KOPT-K1 (cell line): ENCODE data around the gene NOS1AP.

Source experiments
- H3K27ac ChIP-seq: fragments of 200-600 bp; sonication (generic); 2 replicates; pipeline ENCODE4 v1.5.1; 2016; ENCODE audit warnings: antibody characterized with exemption, mild to moderate bottlenecking, low read depth, low read length; ENCODE audit not compliant: poor library complexity, severe bottlenecking
- H3K36me3 ChIP-seq: fragments of 200-600 bp; sonication (generic); 2 replicates; pipeline ENCODE4 v1.5.1; 2017; ENCODE audit warnings: antibody characterized with exemption, mild to moderate bottlenecking, low read length, moderate library complexity; ENCODE audit not compliant: insufficient read depth
- H3K9me3 ChIP-seq: fragments of 200-600 bp; sonication (generic); 2 replicates; pipeline ENCODE4 v1.5.1; 2017; ENCODE audit warnings: antibody characterized with exemption, low read length, mild to moderate bottlenecking; ENCODE audit not compliant: insufficient read depth, poor library complexity, severe bottlenecking

Gene NOS1AP

GRCh38 chr1:162223488-162223887 lies 154.0 kb downstream of the NOS1AP start:
- Histone ChIP-seq H3K9me3 (no peaks in the 10 kb centered on the region), H3K27ac (no peak overlapping the region), H3K36me3 (no peaks in the 10 kb centered on the region)

GRCh38 chr1:162224267-162224666 lies 154.8 kb downstream of the NOS1AP start:
- H3K27ac ChIP-seq: no peak overlapping the region
- no peaks in the 10 kb centered on the region for H3K36me3 ChIP-seq
- no peaks in the 10 kb centered on the region for H3K9me3 ChIP-seq

GRCh38 chr1:162228586-162228985 lies 159.1 kb downstream of the NOS1AP start:
- H3K36me3 ChIP-seq: no peaks in the 10 kb centered on the region
- H3K9me3 ChIP-seq: no peaks in the 10 kb centered on the region
- no peak overlapping the region for H3K27ac ChIP-seq

- Histone ChIP-seq H3K9me3 (no peaks in the 10 kb centered on the region), H3K27ac (no peak overlapping the region), H3K36me3 (no peaks in the 10 kb centered on the region)
These were observed 160.1 kb downstream of the NOS1AP start for GRCh38 chr1:162229549-162229948.

- H3K9me3 ChIP-seq: no peaks in the 10 kb centered on the region
- no peak overlapping the region for H3K27ac ChIP-seq
- H3K36me3 ChIP-seq: no peaks in the 10 kb centered on the region
These were observed 160.6 kb downstream of the NOS1AP start for GRCh38 chr1:162230096-162230495.

GRCh38 chr1:162230517-162230916 lies 161.0 kb downstream of the NOS1AP start:
- Histone ChIP-seq H3K9me3 (no peaks in the 10 kb centered on the region), H3K36me3 (no peaks in the 10 kb centered on the region), H3K27ac (no peak overlapping the region)

- no peaks in the 10 kb centered on the region for H3K9me3 ChIP-seq
- H3K36me3 ChIP-seq: no peaks in the 10 kb centered on the region
- H3K27ac ChIP-seq: no peak overlapping the region
These were observed 162.7 kb downstream of the NOS1AP start for GRCh38 chr1:162232034-162232711.

GRCh38 chr1:162233066-162233465 lies 163.6 kb downstream of the NOS1AP start:
- Histone ChIP-seq H3K9me3 (no peaks in the 10 kb centered on the region), H3K36me3 (no peaks in the 10 kb centered on the region), H3K27ac (no peak overlapping the region)

GRCh38 chr1:162233937-162234336 lies 164.4 kb downstream of the NOS1AP start:
- no peaks in the 10 kb centered on the region for H3K9me3 ChIP-seq
- H3K36me3 ChIP-seq: no peaks in the 10 kb centered on the region
- H3K27ac ChIP-seq: no peak overlapping the region

GRCh38 chr1:162234571-162234970 lies 165.1 kb downstream of the NOS1AP start:
- no peaks in the 10 kb centered on the region for H3K9me3 ChIP-seq
- no peak overlapping the region for H3K27ac ChIP-seq

GRCh38 chr1:162235241-162235800 lies 165.8 kb downstream of the NOS1AP start:
- H3K36me3 ChIP-seq: no peaks in the 10 kb centered on the region
- H3K9me3 ChIP-seq: no peaks in the 10 kb centered on the region
- H3K27ac ChIP-seq: no peak overlapping the region

More at GRCh38 chr1:162234571-162234970, 165.1 kb downstream of the NOS1AP start:
- no peaks in the 10 kb centered on the region for H3K36me3 ChIP-seq

- Histone ChIP-seq H3K27ac (no peak overlapping the region), H3K36me3 (no peaks in the 10 kb centered on the region), H3K9me3 (no peaks in the 10 kb centered on the region)
These were observed 166.7 kb downstream of the NOS1AP start for GRCh38 chr1:162236201-162236600.

GRCh38 chr1:162236618-162237017 lies 167.1 kb downstream of the NOS1AP start:
- no peaks in the 10 kb centered on the region for H3K9me3 ChIP-seq
- no peak overlapping the region for H3K27ac ChIP-seq
- no peaks in the 10 kb centered on the region for H3K36me3 ChIP-seq

- Histone ChIP-seq H3K36me3 (no peaks in the 10 kb centered on the region), H3K9me3 (no peaks in the 10 kb centered on the region), H3K27ac (no peak overlapping the region)
These were observed 171.1 kb downstream of the NOS1AP start for GRCh38 chr1:162240577-162240976.

- Histone ChIP-seq H3K27ac (no peak overlapping the region), H3K9me3 (no peaks in the 10 kb centered on the region), H3K36me3 (no peaks in the 10 kb centered on the region)
These were observed 173.3 kb downstream of the NOS1AP start for GRCh38 chr1:162242804-162243203.

- Histone ChIP-seq H3K27ac (no peak overlapping the region), H3K36me3 (no peaks in the 10 kb centered on the region)
These were observed 179.5 kb downstream of the NOS1AP start for GRCh38 chr1:162248854-162249535.

More at GRCh38 chr1:162248854-162249535, 179.5 kb downstream of the NOS1AP start:
- H3K9me3 ChIP-seq: no peaks in the 10 kb centered on the region
